K562 (cell line): ENCODE measurements around the gene OCIAD1. TPM values are rescaled to one million over a fixed set of nuclear protein-coding genes. Genes with fewer than 3 reads are reported as not detected.

Experiments
- ATF7 ChIP-seq: fragments of 450-650 bp; IDR thresholded peaks from 2 replicates; pipeline ENCODE4 v1.7.1; 2014; ENCODE audit warnings: mild to moderate bottlenecking, moderate library complexity
- BACH1 ChIP-seq: fragments of 200-800 bp; sonication (Bioruptor generic); IDR thresholded peaks from 2 replicates; pipeline ENCODE4 v1.6.1; 2016; ENCODE audit warnings: missing genetic modification characterization, missing compliant biosample characterization
- CBFB ChIP-seq: sonication (generic); formaldehyde crosslinking; IDR thresholded peaks from 2 replicates; pipeline ENCODE4 v1.4.0; 2020; ENCODE audit warnings: mild to moderate bottlenecking, missing genetic modification reagents
- DACH1 ChIP-seq: fragments of 450-650 bp; IDR thresholded peaks from 2 replicates; pipeline ENCODE4 v1.6.1; 2018; ENCODE audit not compliant: partially characterized antibody
- FOXM1 ChIP-seq, 2 experiments: fragments of 450-650 bp in 1 of 2; sonication (generic) in 1 of 2; formaldehyde crosslinking in 1 of 2; IDR thresholded peaks; 2 replicates each; pipeline versions ENCODE4 v1.6.1 to v1.9.0; 2017 to 2022; ENCODE audit warnings: low read depth in 2 of 2, mild to moderate bottlenecking in 2 of 2, missing genetic modification reagents in 1 of 2, moderate library complexity in 1 of 2
- JUNB ChIP-seq: fragments of 450-650 bp; formaldehyde crosslinking; conservative IDR thresholded peaks from 2 replicates; pipeline ENCODE4 v1.4.0; 2020; ENCODE audit warnings: mild to moderate bottlenecking
- KLF13 ChIP-seq: fragments of 450-650 bp; IDR thresholded peaks from 2 replicates; pipeline ENCODE4 v1.6.1; 2016; ENCODE audit warnings: missing genetic modification characterization, low read depth, mild to moderate bottlenecking, missing compliant biosample characterization, moderate library complexity, borderline replicate concordance
- MAFF ChIP-seq: IDR thresholded peaks from 2 replicates; pipeline ENCODE4 v1.6.1; 2012; ENCODE audit warnings: low read length, improper control_type of control experiment
- NFATC3 ChIP-seq: fragments of 450-650 bp; IDR thresholded peaks from 2 replicates; pipeline ENCODE4 v1.6.1; 2017; ENCODE audit warnings: mild to moderate bottlenecking
- NUFIP1 ChIP-seq: fragments of 450-650 bp; IDR thresholded peaks from 2 replicates; pipeline ENCODE4 v1.6.1; 2018; ENCODE audit not compliant: partially characterized antibody
- SMARCC2 ChIP-seq: fragments of 450-650 bp; IDR thresholded peaks from 2 replicates; pipeline ENCODE4 v1.6.1; 2017; ENCODE audit warnings: antibody characterized with exemption, moderate library complexity, mild to moderate bottlenecking, low read depth
- SP2 ChIP-seq: IDR thresholded peaks from 2 replicates; pipeline ENCODE4 v1.6.1; 2011; ENCODE audit warnings: mild to moderate bottlenecking, low read depth, low read length, moderate library complexity; ENCODE audit not compliant: poor library complexity, severe bottlenecking; ENCODE audit errors: extremely low read depth
- TCFL5 ChIP-seq: fragments of 250-450 bp; sonication (Bioruptor Pico); conservative IDR thresholded peaks from 2 replicates; pipeline ENCODE4 v1.6.1; 2021; ENCODE audit warnings: mild to moderate bottlenecking, moderate library complexity, matching md5 sums
- ZNF121 ChIP-seq: sonication (generic); formaldehyde crosslinking; conservative IDR thresholded peaks from 2 replicates; pipeline ENCODE4 v1.8.0; 2022; ENCODE audit warnings: missing genetic modification reagents
- ZNF133 ChIP-seq: fragments of 250-450 bp; sonication (Bioruptor Pico); IDR thresholded peaks from 2 replicates; pipeline ENCODE4 v1.4.0; 2020; ENCODE audit warnings: mild to moderate bottlenecking
- ZNF239 ChIP-seq: fragments of 250-450 bp; sonication (Bioruptor Pico); IDR thresholded peaks from 2 replicates; pipeline ENCODE4 v1.4.0; 2020; ENCODE audit warnings: mild to moderate bottlenecking
- ZNF253 ChIP-seq: fragments of 250-450 bp; sonication (Bioruptor Pico); conservative IDR thresholded peaks from 2 replicates; pipeline ENCODE4 v1.6.1; 2021; ENCODE audit warnings: mild to moderate bottlenecking
- polyA plus RNA-seq, 8 experiments: library from polyadenylated mRNA; depleted of rRNA in 4 of 8; stranded (reverse) in 5 of 8; unstranded in 3 of 8; fragments of >200 nt; fragmentation: Nextera tagmentation in 2 of 8; fragmentation: Illumina TruSeq in 1 of 8; extraction: Ambion mirVana in 2 of 8; extraction: Trizol in 1 of 8; gene quantifications; 2 replicates each; pipeline versions ENCODE4 v1.2.1 to v1.2.3, GENCODE V29; 2011 to 2014; ENCODE audit warnings: inconsistent platforms in 1 of 8, missing spikeins in 1 of 8
- total RNA-seq, 7 experiments: library from RNA; depleted of rRNA in 6 of 7; stranded (reverse); fragments of >200 nt in 6 of 7; fragmentation: Illumina TruSeq in 2 of 7; extraction: Trizol in 2 of 7; gene quantifications; 2 replicates each; pipeline versions ENCODE4 v1.2.1 to v1.2.3, GENCODE V29; 2011 to 2021; ENCODE audit warnings: low replicate concordance in 1 of 7
- TF ChIP-seq, protein P1 (sequence below): fragments of 450-650 bp; formaldehyde crosslinking; IDR thresholded peaks from 2 replicates; pipeline ENCODE4 v1.4.0; 2020; ENCODE audit warnings: mild to moderate bottlenecking, moderate library complexity
- TF ChIP-seq, protein P2 (sequence below): IDR thresholded peaks from 2 replicates; pipeline ENCODE4 v1.6.1; 2016; ENCODE audit warnings: missing genetic modification characterization, missing compliant biosample characterization
- TF ChIP-seq, protein P3 (sequence below): fragments of 250-450 bp; sonication (Bioruptor Pico); IDR thresholded peaks from 2 replicates; pipeline ENCODE4 v1.8.0; 2022; ENCODE audit warnings: inconsistent platforms, mild to moderate bottlenecking, moderate library complexity, borderline replicate concordance

The OCIAD1 gene
- total and polyA plus RNA-seq, 9 of the 15 experiments (the other 6 are each of a cell fraction or from before 2014, with no cell fraction given): 99.0 to 358 (median 196) TPM

DNA sequence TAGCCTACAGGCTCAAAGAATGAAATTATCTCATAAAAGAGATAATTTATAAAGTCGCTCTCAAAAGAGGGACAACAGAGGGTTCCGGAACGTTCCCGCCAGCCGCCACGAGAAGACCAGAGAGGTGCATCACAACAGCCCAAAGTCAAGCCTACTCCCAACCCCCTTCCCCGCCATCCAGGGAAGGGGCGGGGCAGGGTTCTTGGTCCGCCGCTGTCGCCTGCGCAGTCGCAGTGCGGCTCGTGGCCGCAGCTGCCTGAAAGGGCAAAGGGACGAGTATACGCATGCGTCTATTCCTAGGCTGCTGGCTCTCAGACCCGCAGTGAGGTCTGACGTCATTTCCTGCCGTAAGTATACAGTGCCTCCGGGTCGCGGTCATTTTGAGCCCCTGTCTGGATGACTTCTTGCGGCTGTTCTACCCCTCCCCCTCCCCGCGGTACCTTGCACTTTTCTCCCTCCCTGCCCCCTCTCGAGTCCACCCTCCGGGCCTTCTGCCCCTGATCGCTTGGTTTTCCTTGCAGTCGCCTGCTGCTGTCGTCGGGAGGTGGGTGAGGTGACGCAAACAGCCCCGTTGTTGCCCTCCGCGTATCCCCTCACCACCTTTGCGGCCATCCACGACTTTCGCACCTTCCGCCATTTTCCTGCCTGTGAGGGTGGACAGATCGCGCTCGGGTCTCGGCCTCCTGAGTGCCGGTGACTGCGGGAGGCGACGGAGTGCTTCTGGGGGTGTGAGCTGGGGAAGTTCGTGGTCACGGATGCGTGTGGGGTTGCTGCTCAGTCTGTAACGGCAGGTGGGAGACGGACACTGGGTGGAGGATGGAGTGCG lies at the start of gene OCIAD1 (continued):
- TF ChIP-seq, protein P1, sequence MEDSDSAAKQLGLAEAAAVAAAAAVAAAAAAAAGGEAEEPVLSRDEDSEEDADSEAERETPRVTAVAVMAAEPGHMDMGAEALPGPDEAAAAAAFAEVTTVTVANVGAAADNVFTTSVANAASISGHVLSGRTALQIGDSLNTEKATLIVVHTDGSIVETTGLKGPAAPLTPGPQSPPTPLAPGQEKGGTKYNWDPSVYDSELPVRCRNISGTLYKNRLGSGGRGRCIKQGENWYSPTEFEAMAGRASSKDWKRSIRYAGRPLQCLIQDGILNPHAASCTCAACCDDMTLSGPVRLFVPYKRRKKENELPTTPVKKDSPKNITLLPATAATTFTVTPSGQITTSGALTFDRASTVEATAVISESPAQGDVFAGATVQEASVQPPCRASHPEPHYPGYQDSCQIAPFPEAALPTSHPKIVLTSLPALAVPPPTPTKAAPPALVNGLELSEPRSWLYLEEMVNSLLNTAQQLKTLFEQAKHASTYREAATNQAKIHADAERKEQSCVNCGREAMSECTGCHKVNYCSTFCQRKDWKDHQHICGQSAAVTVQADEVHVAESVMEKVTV (CRISPR knock-in tag): no peak
- TF ChIP-seq NFATC3: no peak
- no peak for TF ChIP-seq ZNF239 (CRISPR knock-in tag)
- peak; percentile 91; the same call in 1 of the 2 replicates for TF ChIP-seq CBFB
- no peak for TF ChIP-seq SMARCC2
- no peak for TF ChIP-seq ZNF253 (CRISPR knock-in tag)
- TF ChIP-seq MAFF: no peak
- no peak for TF ChIP-seq ZNF121 (CRISPR knock-in tag)
- TF ChIP-seq FOXM1 (IDR thresholded peaks at IDR 0.05; ENCODE audit: low read depth): no peak
- peak; percentile 73; the same call in 1 of the 2 replicates for TF ChIP-seq FOXM1 (CRISPR knock-in tag; IDR thresholded peaks at IDR 0.05; ENCODE audit: low read depth)
- peak; percentile 90; the same call in 1 of the 2 replicates for TF ChIP-seq KLF13 (tag)
- TF ChIP-seq JUNB (CRISPR knock-in tag): peak; percentile 82
- no peak for TF ChIP-seq ZNF133 (CRISPR knock-in tag)
- TF ChIP-seq TCFL5 (CRISPR knock-in tag): no peak
- peak; percentile 24 for TF ChIP-seq NUFIP1
- no peak for TF ChIP-seq BACH1
- no peak for TF ChIP-seq SP2
- TF ChIP-seq, protein P2, sequence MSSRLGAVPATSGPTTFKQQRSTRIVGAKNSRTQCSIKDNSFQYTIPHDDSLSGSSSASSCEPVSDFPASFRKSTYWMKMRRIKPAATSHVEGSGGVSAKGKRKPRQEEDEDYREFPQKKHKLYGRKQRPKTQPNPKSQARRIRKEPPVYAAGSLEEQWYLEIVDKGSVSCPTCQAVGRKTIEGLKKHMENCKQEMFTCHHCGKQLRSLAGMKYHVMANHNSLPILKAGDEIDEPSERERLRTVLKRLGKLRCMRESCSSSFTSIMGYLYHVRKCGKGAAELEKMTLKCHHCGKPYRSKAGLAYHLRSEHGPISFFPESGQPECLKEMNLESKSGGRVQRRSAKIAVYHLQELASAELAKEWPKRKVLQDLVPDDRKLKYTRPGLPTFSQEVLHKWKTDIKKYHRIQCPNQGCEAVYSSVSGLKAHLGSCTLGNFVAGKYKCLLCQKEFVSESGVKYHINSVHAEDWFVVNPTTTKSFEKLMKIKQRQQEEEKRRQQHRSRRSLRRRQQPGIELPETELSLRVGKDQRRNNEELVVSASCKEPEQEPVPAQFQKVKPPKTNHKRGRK (tag): no peak
- TF ChIP-seq ATF7: peak; percentile 99
- TF ChIP-seq, protein P3, sequence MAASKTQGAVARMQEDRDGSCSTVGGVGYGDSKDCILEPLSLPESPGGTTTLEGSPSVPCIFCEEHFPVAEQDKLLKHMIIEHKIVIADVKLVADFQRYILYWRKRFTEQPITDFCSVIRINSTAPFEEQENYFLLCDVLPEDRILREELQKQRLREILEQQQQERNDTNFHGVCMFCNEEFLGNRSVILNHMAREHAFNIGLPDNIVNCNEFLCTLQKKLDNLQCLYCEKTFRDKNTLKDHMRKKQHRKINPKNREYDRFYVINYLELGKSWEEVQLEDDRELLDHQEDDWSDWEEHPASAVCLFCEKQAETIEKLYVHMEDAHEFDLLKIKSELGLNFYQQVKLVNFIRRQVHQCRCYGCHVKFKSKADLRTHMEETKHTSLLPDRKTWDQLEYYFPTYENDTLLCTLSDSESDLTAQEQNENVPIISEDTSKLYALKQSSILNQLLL (CRISPR knock-in tag): no peak
- no peak for TF ChIP-seq DACH1
